ENCODE measurements around the gene GINS2. TPM values are rescaled to one million over a fixed set of nuclear protein-coding genes. Genes with fewer than 3 reads are reported as not detected.

Gene GINS2
- total RNA-seq, 1 experiment from 2014 or later = 38.0 TPM

DNA sequence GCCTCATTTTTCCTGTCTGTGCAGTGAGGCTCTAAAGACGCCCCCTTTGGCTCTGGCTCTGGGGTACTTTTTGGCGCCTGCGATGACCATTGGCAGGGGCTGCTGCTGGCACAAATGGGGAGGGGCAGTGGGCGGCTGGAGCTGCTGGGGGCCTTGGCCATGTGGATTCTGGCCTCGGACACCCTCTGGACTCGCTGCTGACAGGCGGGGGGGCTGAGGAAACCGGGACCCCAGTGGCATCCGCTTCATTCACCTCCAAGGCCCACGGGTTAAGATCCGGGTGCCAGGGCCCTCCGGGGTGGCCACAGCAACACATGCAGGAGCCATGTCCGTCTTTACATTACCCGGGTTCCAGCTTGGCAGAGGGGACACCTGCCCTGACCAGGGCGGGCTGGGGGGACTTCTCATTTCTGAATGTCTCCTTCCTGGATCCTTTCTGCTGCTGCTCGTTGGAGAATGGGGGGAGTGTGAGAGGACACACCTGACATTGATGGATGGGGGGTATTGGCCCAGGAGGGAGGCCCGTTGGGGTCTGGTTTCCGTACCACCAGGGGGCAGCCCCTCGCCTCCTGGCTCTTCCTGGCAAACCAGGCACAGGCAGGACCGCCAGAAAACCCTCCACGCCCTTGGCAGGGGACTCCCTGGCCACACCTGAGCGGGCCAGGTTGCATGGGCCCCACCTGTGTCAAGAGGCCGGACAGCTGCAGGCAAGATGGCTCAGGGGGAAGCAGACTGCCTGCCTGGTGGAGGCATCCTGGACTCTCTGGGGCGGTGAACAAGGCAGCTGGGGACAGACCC, 53.8 kb downstream of the GINS2 start:
- ATAC-seq = no peak
- no peaks in the 10 kb centered on the region; the same call in 1 of the 2 replicates for H3K4me1 Mint-ChIP-seq
- peak; percentile 41 for DNase-seq (ENCODE audit: low spot score)
- no peak overlapping the region for H3K4me3 Mint-ChIP-seq
- H3K27ac Mint-ChIP-seq = peak overlapping the region; percentile 45; the same call in 1 of the 2 replicates
- POLR2A ChIA-PET = no interaction called here
- H3K36me3 Mint-ChIP-seq = peaks cover 3% of the 10 kb centered on the region
- peaks cover 3% of the 10 kb centered on the region for H3K9me3 Mint-ChIP-seq
- CTCF ChIA-PET = interaction anchor here (0.9 to 3.7 kb wide), 7 partner anchors 9 to 219 kb away, joined by 4 to 24 read pairs (median 4); no protein-coding TSS in a partner anchor
- H3K27me3 Mint-ChIP-seq (ENCODE audit: low read depth) = no peaks in the 10 kb centered on the region
- TF ChIP-seq ZNF121 (CRISPR knock-in tag; IDR thresholded peaks at IDR 0.05) (peak; percentile 74; the same call in 1 of the 2 replicates), OVOL2 (CRISPR knock-in tag; IDR thresholded peaks at IDR 0.05; ENCODE audit: borderline replicate concordance) (no peak)
- TF ChIP-seq, protein P1, sequence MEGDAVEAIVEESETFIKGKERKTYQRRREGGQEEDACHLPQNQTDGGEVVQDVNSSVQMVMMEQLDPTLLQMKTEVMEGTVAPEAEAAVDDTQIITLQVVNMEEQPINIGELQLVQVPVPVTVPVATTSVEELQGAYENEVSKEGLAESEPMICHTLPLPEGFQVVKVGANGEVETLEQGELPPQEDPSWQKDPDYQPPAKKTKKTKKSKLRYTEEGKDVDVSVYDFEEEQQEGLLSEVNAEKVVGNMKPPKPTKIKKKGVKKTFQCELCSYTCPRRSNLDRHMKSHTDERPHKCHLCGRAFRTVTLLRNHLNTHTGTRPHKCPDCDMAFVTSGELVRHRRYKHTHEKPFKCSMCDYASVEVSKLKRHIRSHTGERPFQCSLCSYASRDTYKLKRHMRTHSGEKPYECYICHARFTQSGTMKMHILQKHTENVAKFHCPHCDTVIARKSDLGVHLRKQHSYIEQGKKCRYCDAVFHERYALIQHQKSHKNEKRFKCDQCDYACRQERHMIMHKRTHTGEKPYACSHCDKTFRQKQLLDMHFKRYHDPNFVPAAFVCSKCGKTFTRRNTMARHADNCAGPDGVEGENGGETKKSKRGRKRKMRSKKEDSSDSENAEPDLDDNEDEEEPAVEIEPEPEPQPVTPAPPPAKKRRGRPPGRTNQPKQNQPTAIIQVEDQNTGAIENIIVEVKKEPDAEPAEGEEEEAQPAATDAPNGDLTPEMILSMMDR (IDR thresholded peaks at IDR 0.05) = peak; percentile 26; the same call in 1 of the 2 replicates
- TF ChIP-seq, protein P2, sequence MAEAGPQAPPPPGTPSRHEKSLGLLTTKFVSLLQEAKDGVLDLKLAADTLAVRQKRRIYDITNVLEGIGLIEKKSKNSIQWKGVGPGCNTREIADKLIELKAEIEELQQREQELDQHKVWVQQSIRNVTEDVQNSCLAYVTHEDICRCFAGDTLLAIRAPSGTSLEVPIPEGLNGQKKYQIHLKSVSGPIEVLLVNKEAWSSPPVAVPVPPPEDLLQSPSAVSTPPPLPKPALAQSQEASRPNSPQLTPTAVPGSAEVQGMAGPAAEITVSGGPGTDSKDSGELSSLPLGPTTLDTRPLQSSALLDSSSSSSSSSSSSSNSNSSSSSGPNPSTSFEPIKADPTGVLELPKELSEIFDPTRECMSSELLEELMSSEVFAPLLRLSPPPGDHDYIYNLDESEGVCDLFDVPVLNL (CRISPR knock-in tag; IDR thresholded peaks at IDR 0.05; ENCODE audit: borderline replicate concordance, low read depth) = no peak

DNA sequence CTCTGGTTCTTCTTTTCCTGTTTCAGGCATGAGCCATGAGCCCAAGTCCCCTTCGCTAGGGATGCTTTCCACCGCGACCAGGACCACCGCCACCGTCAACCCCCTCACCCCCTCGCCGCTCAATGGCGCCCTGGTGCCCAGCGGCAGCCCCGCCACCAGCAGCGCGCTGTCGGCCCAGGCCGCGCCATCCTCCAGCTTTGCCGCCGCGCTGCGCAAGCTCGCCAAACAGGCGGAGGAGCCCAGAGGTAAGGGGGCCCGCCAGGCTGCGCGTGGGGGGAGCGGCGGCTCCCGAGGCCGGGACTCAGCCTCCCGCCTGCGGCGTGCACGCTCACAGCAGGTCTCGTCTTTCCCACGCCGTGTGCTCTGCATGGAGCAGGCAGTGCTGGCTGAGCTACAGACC, 54.9 kb downstream of the GINS2 start:
- TF ChIP-seq, protein P3, sequence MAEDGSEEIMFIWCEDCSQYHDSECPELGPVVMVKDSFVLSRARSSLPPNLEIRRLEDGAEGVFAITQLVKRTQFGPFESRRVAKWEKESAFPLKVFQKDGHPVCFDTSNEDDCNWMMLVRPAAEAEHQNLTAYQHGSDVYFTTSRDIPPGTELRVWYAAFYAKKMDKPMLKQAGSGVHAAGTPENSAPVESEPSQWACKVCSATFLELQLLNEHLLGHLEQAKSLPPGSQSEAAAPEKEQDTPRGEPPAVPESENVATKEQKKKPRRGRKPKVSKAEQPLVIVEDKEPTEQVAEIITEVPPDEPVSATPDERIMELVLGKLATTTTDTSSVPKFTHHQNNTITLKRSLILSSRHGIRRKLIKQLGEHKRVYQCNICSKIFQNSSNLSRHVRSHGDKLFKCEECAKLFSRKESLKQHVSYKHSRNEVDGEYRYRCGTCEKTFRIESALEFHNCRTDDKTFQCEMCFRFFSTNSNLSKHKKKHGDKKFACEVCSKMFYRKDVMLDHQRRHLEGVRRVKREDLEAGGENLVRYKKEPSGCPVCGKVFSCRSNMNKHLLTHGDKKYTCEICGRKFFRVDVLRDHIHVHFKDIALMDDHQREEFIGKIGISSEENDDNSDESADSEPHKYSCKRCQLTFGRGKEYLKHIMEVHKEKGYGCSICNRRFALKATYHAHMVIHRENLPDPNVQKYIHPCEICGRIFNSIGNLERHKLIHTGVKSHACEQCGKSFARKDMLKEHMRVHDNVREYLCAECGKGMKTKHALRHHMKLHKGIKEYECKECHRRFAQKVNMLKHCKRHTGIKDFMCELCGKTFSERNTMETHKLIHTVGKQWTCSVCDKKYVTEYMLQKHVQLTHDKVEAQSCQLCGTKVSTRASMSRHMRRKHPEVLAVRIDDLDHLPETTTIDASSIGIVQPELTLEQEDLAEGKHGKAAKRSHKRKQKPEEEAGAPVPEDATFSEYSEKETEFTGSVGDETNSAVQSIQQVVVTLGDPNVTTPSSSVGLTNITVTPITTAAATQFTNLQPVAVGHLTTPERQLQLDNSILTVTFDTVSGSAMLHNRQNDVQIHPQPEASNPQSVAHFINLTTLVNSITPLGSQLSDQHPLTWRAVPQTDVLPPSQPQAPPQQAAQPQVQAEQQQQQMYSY (CRISPR knock-in tag; IDR thresholded peaks at IDR 0.05) = no peak
- TF ChIP-seq ZNF121 (CRISPR knock-in tag; IDR thresholded peaks at IDR 0.05) = no peak
- TF ChIP-seq ZNF423 (CRISPR knock-in tag; IDR thresholded peaks at IDR 0.05) = no peak
- TF ChIP-seq, protein P4, sequence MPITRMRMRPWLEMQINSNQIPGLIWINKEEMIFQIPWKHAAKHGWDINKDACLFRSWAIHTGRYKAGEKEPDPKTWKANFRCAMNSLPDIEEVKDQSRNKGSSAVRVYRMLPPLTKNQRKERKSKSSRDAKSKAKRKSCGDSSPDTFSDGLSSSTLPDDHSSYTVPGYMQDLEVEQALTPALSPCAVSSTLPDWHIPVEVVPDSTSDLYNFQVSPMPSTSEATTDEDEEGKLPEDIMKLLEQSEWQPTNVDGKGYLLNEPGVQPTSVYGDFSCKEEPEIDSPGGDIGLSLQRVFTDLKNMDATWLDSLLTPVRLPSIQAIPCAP (CRISPR knock-in tag; IDR thresholded peaks at IDR 0.05) = no peak
- TF ChIP-seq HMGA2 (CRISPR knock-in tag; IDR thresholded peaks at IDR 0.05) = no peak
- no peak for TF ChIP-seq CREM (CRISPR knock-in tag; IDR thresholded peaks at IDR 0.05)
- no peak for TF ChIP-seq FOXK1 (CRISPR knock-in tag; IDR thresholded peaks at IDR 0.05)
- no peak for TF ChIP-seq ZNF317 (CRISPR knock-in tag; IDR thresholded peaks at IDR 0.05; ENCODE audit: borderline replicate concordance, low read depth)
- TF ChIP-seq OVOL2 (CRISPR knock-in tag; IDR thresholded peaks at IDR 0.05; ENCODE audit: borderline replicate concordance) = no peak
- TF ChIP-seq CREB1 (CRISPR knock-in tag; IDR thresholded peaks at IDR 0.05) = no peak
- TF ChIP-seq, protein P5, sequence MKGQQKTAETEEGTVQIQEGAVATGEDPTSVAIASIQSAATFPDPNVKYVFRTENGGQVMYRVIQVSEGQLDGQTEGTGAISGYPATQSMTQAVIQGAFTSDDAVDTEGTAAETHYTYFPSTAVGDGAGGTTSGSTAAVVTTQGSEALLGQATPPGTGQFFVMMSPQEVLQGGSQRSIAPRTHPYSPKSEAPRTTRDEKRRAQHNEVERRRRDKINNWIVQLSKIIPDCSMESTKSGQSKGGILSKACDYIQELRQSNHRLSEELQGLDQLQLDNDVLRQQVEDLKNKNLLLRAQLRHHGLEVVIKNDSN (CRISPR knock-in tag; IDR thresholded peaks at IDR 0.05) = no peak
- TF ChIP-seq, protein P6, sequence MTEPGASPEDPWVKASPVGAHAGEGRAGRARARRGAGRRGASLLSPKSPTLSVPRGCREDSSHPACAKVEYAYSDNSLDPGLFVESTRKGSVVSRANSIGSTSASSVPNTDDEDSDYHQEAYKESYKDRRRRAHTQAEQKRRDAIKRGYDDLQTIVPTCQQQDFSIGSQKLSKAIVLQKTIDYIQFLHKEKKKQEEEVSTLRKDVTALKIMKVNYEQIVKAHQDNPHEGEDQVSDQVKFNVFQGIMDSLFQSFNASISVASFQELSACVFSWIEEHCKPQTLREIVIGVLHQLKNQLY (CRISPR knock-in tag; IDR thresholded peaks at IDR 0.05) = no peak
- TF ChIP-seq NR1H2 (CRISPR knock-in tag; IDR thresholded peaks at IDR 0.05) = no peak
- no peak for TF ChIP-seq KAT7 (CRISPR knock-in tag; IDR thresholded peaks at IDR 0.05; ENCODE audit: borderline replicate concordance)
- TF ChIP-seq CBFB (CRISPR knock-in tag; IDR thresholded peaks at IDR 0.05; ENCODE audit: low read depth) = no peak
- TF ChIP-seq ZNF138 (CRISPR knock-in tag; conservative IDR thresholded peaks at IDR 0.05) = no peak
- TF ChIP-seq NR2C2 (CRISPR knock-in tag; IDR thresholded peaks at IDR 0.05) = no peak
- no peak for TF ChIP-seq SP1 (CRISPR knock-in tag; conservative IDR thresholded peaks at IDR 0.05)
- TF ChIP-seq ATF1 (CRISPR knock-in tag; IDR thresholded peaks at IDR 0.05) = no peak
- Mint-ChIP-seq H3K36me3 (peaks cover 13% of the 10 kb centered on the region), H3K27ac (no peak overlapping the region), H3K4me1 (no peaks in the 10 kb centered on the region; the same call in none of the 2 replicates), H3K27me3 (ENCODE audit: low read depth) (no peaks in the 10 kb centered on the region), H3K4me3 (no peak overlapping the region), H3K9me3 (peaks cover 14% of the 10 kb centered on the region)
- ChIA-PET POLR2A (no interaction called here), CTCF (interaction anchor here (1.2 kb wide), 1 partner anchor 18 kb away, joined by 4 read pairs; no protein-coding TSS in a partner anchor)
- ATAC-seq = no peak
- DNase-seq (ENCODE audit: low spot score) = no peak
